ENCODE results near the gene MPRIP.

DNA sequence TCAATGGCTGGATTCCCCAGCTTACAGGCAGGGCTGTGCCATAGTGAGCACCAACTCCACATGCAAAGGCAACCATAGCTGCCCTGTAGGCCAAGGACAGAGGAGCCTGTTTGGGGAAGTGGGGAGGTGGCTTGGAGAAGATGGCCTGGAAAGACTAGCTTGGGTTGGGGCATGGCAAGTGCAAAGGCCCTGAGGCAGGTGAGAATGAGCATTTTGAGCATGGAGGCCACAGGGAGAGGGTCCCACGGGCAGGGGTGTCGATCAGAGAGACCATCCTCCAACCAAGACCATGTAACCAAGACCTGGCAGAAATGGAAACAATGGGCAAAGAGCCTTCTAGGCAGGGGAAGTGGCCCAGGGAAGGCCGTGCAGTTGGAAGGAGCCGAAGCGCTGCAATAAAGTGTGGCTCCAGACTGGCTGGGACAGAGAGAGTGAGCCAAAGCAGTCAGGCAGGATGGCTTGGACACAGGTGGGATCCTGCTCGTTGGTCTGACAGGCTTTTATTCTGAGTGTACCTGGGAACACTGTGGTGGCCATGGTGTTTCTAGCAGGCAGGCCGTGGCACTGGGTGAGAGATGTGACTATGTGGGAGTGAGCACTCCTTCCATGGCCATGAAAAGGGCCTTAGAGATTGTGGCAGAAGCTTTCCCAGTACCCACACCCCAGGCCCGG, 24.8 kb upstream of the MPRIP start:
- TF ChIP-seq SP1 (IDR thresholded peaks at IDR 0.05) (no peak), SP1 (CRISPR knock-in tag; IDR thresholded peaks at IDR 0.05) (no peak), ZBTB1 (CRISPR knock-in tag; IDR thresholded peaks at IDR 0.05; ENCODE audit: borderline replicate concordance) (no peak), ZNF274 (CRISPR knock-in tag; IDR thresholded peaks at IDR 0.05) (no peak), NFRKB (IDR thresholded peaks at IDR 0.05) (no peak)
- TF ChIP-seq, protein P1, sequence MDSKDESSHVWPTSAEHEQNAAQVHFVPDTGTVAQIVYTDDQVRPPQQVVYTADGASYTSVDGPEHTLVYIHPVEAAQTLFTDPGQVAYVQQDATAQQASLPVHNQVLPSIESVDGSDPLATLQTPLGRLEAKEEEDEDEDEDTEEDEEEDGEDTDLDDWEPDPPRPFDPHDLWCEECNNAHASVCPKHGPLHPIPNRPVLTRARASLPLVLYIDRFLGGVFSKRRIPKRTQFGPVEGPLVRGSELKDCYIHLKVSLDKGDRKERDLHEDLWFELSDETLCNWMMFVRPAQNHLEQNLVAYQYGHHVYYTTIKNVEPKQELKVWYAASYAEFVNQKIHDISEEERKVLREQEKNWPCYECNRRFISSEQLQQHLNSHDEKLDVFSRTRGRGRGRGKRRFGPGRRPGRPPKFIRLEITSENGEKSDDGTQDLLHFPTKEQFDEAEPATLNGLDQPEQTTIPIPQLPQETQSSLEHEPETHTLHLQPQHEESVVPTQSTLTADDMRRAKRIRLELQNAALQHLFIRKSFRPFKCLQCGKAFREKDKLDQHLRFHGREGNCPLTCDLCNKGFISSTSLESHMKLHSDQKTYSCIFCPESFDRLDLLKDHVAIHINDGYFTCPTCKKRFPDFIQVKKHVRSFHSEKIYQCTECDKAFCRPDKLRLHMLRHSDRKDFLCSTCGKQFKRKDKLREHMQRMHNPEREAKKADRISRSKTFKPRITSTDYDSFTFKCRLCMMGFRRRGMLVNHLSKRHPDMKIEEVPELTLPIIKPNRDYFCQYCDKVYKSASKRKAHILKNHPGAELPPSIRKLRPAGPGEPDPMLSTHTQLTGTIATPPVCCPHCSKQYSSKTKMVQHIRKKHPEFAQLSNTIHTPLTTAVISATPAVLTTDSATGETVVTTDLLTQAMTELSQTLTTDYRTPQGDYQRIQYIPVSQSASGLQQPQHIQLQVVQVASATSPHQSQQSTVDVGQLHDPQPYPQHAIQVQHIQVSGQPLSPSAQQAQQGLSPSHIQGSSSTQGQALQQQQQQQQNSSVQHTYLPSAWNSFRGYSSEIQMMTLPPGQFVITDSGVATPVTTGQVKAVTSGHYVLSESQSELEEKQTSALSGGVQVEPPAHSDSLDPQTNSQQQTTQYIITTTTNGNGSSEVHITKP (CRISPR knock-in tag; IDR thresholded peaks at IDR 0.05; ENCODE audit: low read depth), result no peak
